Thyroid gland (tissue), 4 donors: ENCODE results near the gene FOXP1. TPM values are rescaled to one million over a fixed set of nuclear protein-coding genes. Genes with fewer than 3 reads are reported as not detected.
A peak's percentile ranks its signal among the peaks of the same experiment; 100 is the strongest.

ENCODE experiments used
- DNase-seq, 2 donors: peaks; one replicate each; pipeline ENCODE4 v3.0.0-alpha.2; 2019
- H3K27ac ChIP-seq, 3 donors: fragments of 200-600 bp; sonication (generic); 1 replicate in 2 of 3; 2 replicates in 1 of 3; pipeline ENCODE4 v1.5.1; 2016 to 2019; ENCODE audit warnings: mild to moderate bottlenecking in 1 of 3, moderate library complexity in 1 of 3
- H3K27me3 ChIP-seq: fragments of 200-600 bp; sonication (generic); one replicate; pipeline ENCODE4 v1.5.1; 2019
- H3K36me3 ChIP-seq, 2 donors: fragments of 200-600 bp; sonication (generic); one replicate each; pipeline ENCODE4 v1.5.1; 2016 to 2019
- H3K4me1 ChIP-seq, 2 donors: fragments of 200-600 bp; sonication (generic); one replicate each; pipeline ENCODE4 v1.5.1; 2017 to 2019
- H3K4me3 ChIP-seq, 3 donors: fragments of 200-600 bp; sonication (generic); replicated peaks in 1 of 3; 1 replicate in 2 of 3; 2 replicates in 1 of 3; pipeline ENCODE4 v1.5.1; 2016; ENCODE audit warnings: mild to moderate bottlenecking in 1 of 3
- H3K9me3 ChIP-seq: fragments of 200-600 bp; sonication (generic); one replicate; pipeline ENCODE4 v1.5.1; 2017
- CTCF ChIP-seq, 6 experiments: fragments of 200-600 bp in 3 of 6; fragments of 450-650 bp in 3 of 6; sonication (generic) in 3 of 6; IDR thresholded peaks; one replicate each; pipeline ENCODE4 v1.5.1; 2016 to 2019; ENCODE audit warnings: antibody characterized with exemption in 6 of 6, mild to moderate bottlenecking in 2 of 6, inconsistent platforms in 1 of 6, moderate library complexity in 1 of 6
- POLR2A ChIP-seq, 2 donors: fragments of 450-650 bp; IDR thresholded peaks; one replicate each; pipeline ENCODE4 v1.6.1; 2017; ENCODE audit warnings: antibody characterized with exemption in 2 of 2, mild to moderate bottlenecking in 2 of 2, moderate library complexity in 1 of 2
- WGBS, 2 donors: methylation state at CpG; one replicate each; pipeline ENCODE4 v1.1.5; 2017; 5-methylcytosine and 5-hydroxymethylcytosine counted together
- intact Hi-C: fragments of 100-400 bp; cut with DNase I; formaldehyde crosslinking; loops from one replicate; pipeline ENCODE4 v1.15.1; 2023
- total RNA-seq, 4 donors: library from RNA; depleted of rRNA; stranded (reverse); fragments of >200 nt; gene quantifications; one replicate each; pipeline ENCODE4 v1.2.3, GENCODE V29; 2016

FOXP1 gene
- total RNA-seq, 4 donors from 2014 or later, result 111 to 187 (median 141) TPM

GRCh38 chr3:71125738-71126137 is 457.8 kb downstream of the FOXP1 start:
- H3K4me1 ChIP-seq, result peaks cover 29 to 47% of the 10 kb centered on the region in 2 donors
- intact Hi-C loops, result no loop called here
- 93 to 95% methylated on average over 1 of the region's 1 CpG for WGBS, 2 donors

GRCh38 chr3:71124048-71124447 is 459.5 kb downstream of the FOXP1 start:
- 16 to 21% methylated on average over 1 of the region's 1 CpG for WGBS, 2 donors
- peaks cover 29 to 51% of the 10 kb centered on the region in 2 donors for H3K4me1 ChIP-seq
- no peak overlapping the region for H3K4me3 ChIP-seq
- intact Hi-C loops, result no loop called here
- H3K27me3 ChIP-seq, result no peaks in the 10 kb centered on the region
- H3K27ac ChIP-seq, result no peak overlapping the region
- no peak for DNase-seq
- H3K9me3 ChIP-seq, result no peaks in the 10 kb centered on the region
- TF ChIP-seq CTCF (IDR thresholded peaks at IDR 0.05), result no peak
- no peaks in the 10 kb centered on the region for H3K36me3 ChIP-seq

More at GRCh38 chr3:71125738-71126137, 457.8 kb downstream of the FOXP1 start:
- TF ChIP-seq CTCF (IDR thresholded peaks at IDR 0.05), result no peak
- TF ChIP-seq POLR2A (IDR thresholded peaks at IDR 0.05), result no peak
- Histone ChIP-seq H3K36me3 (no peaks in the 10 kb centered on the region), H3K9me3 (no peaks in the 10 kb centered on the region), H3K27me3 (no peaks in the 10 kb centered on the region), H3K4me3 (no peak overlapping the region), H3K27ac (no peak overlapping the region)
- DNase-seq, result no peak

- WGBS, 2 donors, result 84 to 86% methylated on average over 4 of the region's 4 CpGs
- Histone ChIP-seq H3K9me3 (no peaks in the 10 kb centered on the region), H3K27me3 (no peaks in the 10 kb centered on the region), H3K36me3 (no peaks in the 10 kb centered on the region), H3K4me1 (peaks cover 21 to 52% of the 10 kb centered on the region in 2 donors), H3K4me3 (no peak overlapping the region), H3K27ac (no peak overlapping the region)
- TF ChIP-seq POLR2A (IDR thresholded peaks at IDR 0.05) (no peak), CTCF (IDR thresholded peaks at IDR 0.05) (no peak)
- no peak for DNase-seq
- intact Hi-C loops, result no loop called here
Measured at GRCh38 chr3:71122641-71123040, 460.9 kb downstream of the FOXP1 start.

- 61 to 83% methylated on average over 3 of the region's 3 CpGs for WGBS, 2 donors
- TF ChIP-seq POLR2A (IDR thresholded peaks at IDR 0.05) (no peak), CTCF (IDR thresholded peaks at IDR 0.05) (no peak)
- Histone ChIP-seq H3K9me3 (no peaks in the 10 kb centered on the region), H3K27me3 (no peaks in the 10 kb centered on the region), H3K4me1 (peaks cover 13 to 46% of the 10 kb centered on the region in 2 donors), H3K36me3 (no peaks in the 10 kb centered on the region), H3K27ac (no peak overlapping the region), H3K4me3 (no peak overlapping the region)
- peak; percentile 31 to 48 for DNase-seq
- intact Hi-C loops, result no loop called here
Measured at GRCh38 chr3:71121429-71122167, 461.9 kb downstream of the FOXP1 start.

GRCh38 chr3:71120012-71120411 is 463.5 kb downstream of the FOXP1 start:
- no peaks in the 10 kb centered on the region for H3K27me3 ChIP-seq
- intact Hi-C loops, result no loop called here
- H3K4me3 ChIP-seq, result no peak overlapping the region
- no peaks in the 10 kb centered on the region for H3K36me3 ChIP-seq
- H3K9me3 ChIP-seq, result no peaks in the 10 kb centered on the region
- TF ChIP-seq CTCF (IDR thresholded peaks at IDR 0.05) (no peak), POLR2A (IDR thresholded peaks at IDR 0.05) (no peak)
- no peak for DNase-seq
- no peak overlapping the region for H3K27ac ChIP-seq
- peaks cover 12 to 41% of the 10 kb centered on the region in 2 donors for H3K4me1 ChIP-seq
